Activated CD8-positive, alpha-beta T cell treated with anti-CD3 and anti-CD28 coated beads, Interleukin-2, amount 10 ng/mL, durations not matched to agents 7 days and 5 days (primary cell): ENCODE data around the gene AP3B2. TPM values are rescaled to one million over a fixed set of nuclear protein-coding genes. Genes with fewer than 3 reads are reported as not detected.
A peak's percentile ranks its signal among the peaks of the same experiment; 100 is the strongest.

ENCODE experiments used
- ATAC-seq: fragments of 150-1000 bp; cut with Tn5 transposase; one replicate; pipeline ENCODE4 v1.10.0; 2021; ENCODE audit warnings: moderate library complexity
- CTCF ChIA-PET: fragments of 350-600 bp; sonication (Branson Sonifier 250); formaldehyde crosslinking; loops from one replicate; lab custom pipeline; 2021; ENCODE audit warnings: antibody characterized with exemption; lab: Charles Lee
- POLR2A ChIA-PET: fragments of 350-600 bp; sonication (Branson Sonifier 250); formaldehyde crosslinking; loops from one replicate; lab custom pipeline; 2021; ENCODE audit warnings: antibody characterized with exemption; lab: Charles Lee
- DNase-seq: peaks from one replicate; pipeline ENCODE4 v3.0.0-alpha.2; 2020
- H3K27ac Mint-ChIP-seq: one replicate; pipeline ENCODE4 v1.8.0; 2021; ENCODE audit warnings: mild to moderate bottlenecking, mixed read lengths
- H3K27me3 Mint-ChIP-seq: one replicate; pipeline ENCODE4 v1.8.0; 2021; ENCODE audit warnings: low read depth, mixed read lengths
- H3K36me3 Mint-ChIP-seq: one replicate; pipeline ENCODE4 v1.8.0; 2021; ENCODE audit warnings: low read depth, mixed read lengths
- H3K4me1 Mint-ChIP-seq: one replicate; pipeline ENCODE4 v1.8.0; 2021; ENCODE audit warnings: low read depth, mixed read lengths
- H3K4me3 Mint-ChIP-seq: one replicate; pipeline ENCODE4 v1.8.0; 2021; ENCODE audit warnings: mild to moderate bottlenecking, mixed read lengths
- H3K9me3 Mint-ChIP-seq: one replicate; pipeline ENCODE4 v1.8.0; 2022; ENCODE audit warnings: mixed read lengths; ENCODE audit not compliant: insufficient read depth
- total RNA-seq, 2 experiments: library from RNA; stranded (reverse); gene quantifications; one replicate each; pipeline ENCODE4 v1.2.3, GENCODE V29; 2021

Gene AP3B2
- total RNA-seq = not detected

GRCh38 chr15:82709421-82710207, at the start of gene AP3B2:
AP3B2 (minus strand) TSS chr15:82709875; CDS start chr15:82709706, 169 bp downstream.
- ATAC-seq (peak; percentile 95), DNase-seq (peak; percentile 80)
- Mint-ChIP-seq H3K9me3 (no peaks in the 10 kb centered on the region), H3K27me3 (peaks cover 2% of the 10 kb centered on the region), H3K36me3 (no peaks in the 10 kb centered on the region), H3K27ac (no peak within 1 kb of the TSS), H3K4me1 (no peaks in the 10 kb centered on the region), H3K4me3 (peak within 1 kb of the TSS; percentile 56)
- CTCF ChIA-PET = no interaction called here
- POLR2A ChIA-PET = interaction anchor here (0.6 to 1.2 kb wide), 3 partner anchors 40 to 276 kb away, joined by 3 read pairs; partner anchors contain the start of genes RAMAC and RPS17

- Mint-ChIP-seq H3K9me3 (no peaks in the 10 kb centered on the region), H3K4me1 (peaks cover 38% of the 10 kb centered on the region), H3K36me3 (peaks cover 40% of the 10 kb centered on the region), H3K27ac (peak overlapping the region; percentile 96), H3K4me3 (peak overlapping the region; percentile 96), H3K27me3 (no peaks in the 10 kb centered on the region)
- POLR2A ChIA-PET = interaction anchor here (0.7 to 2.8 kb wide), 8 partner anchors 17 to 260 kb away, joined by 3 to 44 read pairs (median 4); partner anchors contain the start of genes C15orf40, RPS17 and WHAMM
- CTCF ChIA-PET = interaction anchor here (0.6 to 2.3 kb wide), 9 partner anchors 17 to 260 kb away, joined by 3 to 18 read pairs (median 7); partner anchors contain the start of genes C15orf40, RPS17 and WHAMM
- ATAC-seq (no peak), DNase-seq (no peak)
These were observed 41.6 kb upstream of the AP3B2 start for GRCh38 chr15:82751308-82751707.

DNA sequence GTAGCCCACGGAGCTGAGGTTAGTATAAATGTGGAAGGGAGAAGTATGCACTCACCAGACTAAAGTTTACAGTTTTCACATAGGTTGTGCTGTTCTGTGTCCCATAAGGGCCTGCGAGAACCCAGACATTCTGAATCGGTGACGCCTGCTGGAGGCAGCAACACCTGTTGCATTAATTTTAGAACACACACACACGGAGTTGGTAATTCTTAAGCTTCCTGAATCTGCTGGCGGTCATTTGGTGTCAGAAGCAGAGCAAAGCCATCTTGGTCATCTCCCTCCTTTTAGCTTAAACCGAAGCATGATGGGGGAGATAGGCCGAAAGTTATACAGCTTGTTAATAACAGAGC, 41.1 kb upstream of the AP3B2 start:
- Mint-ChIP-seq H3K27ac (peak overlapping the region; percentile 96), H3K9me3 (no peaks in the 10 kb centered on the region), H3K4me1 (peaks cover 36% of the 10 kb centered on the region), H3K4me3 (peak overlapping the region; percentile 96), H3K36me3 (peaks cover 35% of the 10 kb centered on the region), H3K27me3 (no peaks in the 10 kb centered on the region)
- ChIA-PET POLR2A (interaction anchor here (0.7 to 2.8 kb wide), 10 partner anchors 18 to 260 kb away, joined by 3 to 44 read pairs (median 3); partner anchors contain the start of genes C15orf40, CPEB1, RPS17 and WHAMM), CTCF (interaction anchor here (0.6 to 2.3 kb wide), 11 partner anchors 10 to 261 kb away, joined by 3 to 18 read pairs (median 6); partner anchors contain the start of genes C15orf40, RPS17 and WHAMM)
- ATAC-seq (peak; percentile 48), DNase-seq (peak; percentile 46)

GRCh38 chr15:82749951-82750830, 40.5 kb upstream of the AP3B2 start:
- POLR2A ChIA-PET = interaction anchor here (0.6 to 2.8 kb wide), 14 partner anchors 8 to 261 kb away, joined by 3 to 44 read pairs (median 3); partner anchors contain the start of genes AP3B2, C15orf40, CPEB1 and RAMAC
- Mint-ChIP-seq H3K27me3 (no peaks in the 10 kb centered on the region), H3K4me1 (peaks cover 34% of the 10 kb centered on the region), H3K36me3 (peaks cover 30% of the 10 kb centered on the region), H3K9me3 (no peaks in the 10 kb centered on the region), H3K4me3 (peak overlapping the region; percentile 96), H3K27ac (peak overlapping the region; percentile 96)
- DNase-seq = peak; percentile 90
- CTCF ChIA-PET = interaction anchor here (0.8 to 2.3 kb wide), 12 partner anchors 9 to 261 kb away, joined by 3 to 18 read pairs (median 6); partner anchors contain the start of genes C15orf40, RPS17 and WHAMM
- ATAC-seq = peak; percentile 97

DNA sequence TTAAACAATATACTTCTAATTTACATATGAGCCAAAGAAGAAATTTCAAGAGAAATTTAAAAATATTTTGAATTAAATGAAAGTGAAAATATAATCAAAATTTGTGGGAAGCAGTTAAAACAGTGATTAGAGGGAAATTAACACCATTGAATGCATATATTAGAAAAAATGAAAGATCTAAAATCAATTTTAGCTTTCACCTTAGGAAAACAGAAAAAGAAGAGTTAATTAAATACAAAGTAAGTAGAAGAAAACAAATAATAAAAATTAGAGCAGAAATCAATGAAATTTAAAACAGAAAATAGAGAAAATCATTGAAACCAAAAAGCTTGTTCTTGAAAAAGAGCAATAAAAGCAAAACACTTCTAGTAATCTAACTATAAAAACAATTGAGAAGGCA, 38.6 kb upstream of the AP3B2 start:
- Mint-ChIP-seq H3K27me3 (no peaks in the 10 kb centered on the region), H3K36me3 (peaks cover 20% of the 10 kb centered on the region), H3K4me1 (peaks cover 29% of the 10 kb centered on the region), H3K9me3 (no peaks in the 10 kb centered on the region), H3K27ac (no peak overlapping the region), H3K4me3 (no peak overlapping the region)
- no peak for ATAC-seq
- no peak for DNase-seq
- POLR2A ChIA-PET = interaction anchor here (1.2 kb wide), 1 partner anchor 208 kb away, joined by 4 read pairs; the partner anchor contains the start of gene RPS17
- CTCF ChIA-PET = no interaction called here

DNA sequence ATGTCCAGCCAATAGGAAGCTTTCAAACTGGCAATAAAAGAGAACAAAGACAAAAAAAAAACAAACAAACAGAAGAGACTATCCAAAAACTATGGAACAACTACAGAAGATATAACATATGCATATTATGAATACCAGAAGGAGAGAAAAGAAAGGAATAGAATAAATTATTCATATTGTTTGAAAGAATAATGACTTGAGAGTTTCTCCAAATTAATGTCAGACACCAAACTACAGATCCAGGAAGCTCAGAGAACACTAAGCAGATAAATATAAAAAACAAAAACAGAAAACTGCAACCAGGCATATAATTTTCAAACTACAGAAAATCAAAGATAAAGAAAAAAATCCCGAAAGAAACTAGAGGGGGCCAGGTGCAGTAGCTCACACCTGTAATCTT, 34.1 kb upstream of the AP3B2 start:
- Mint-ChIP-seq H3K4me1 (peaks cover 5% of the 10 kb centered on the region), H3K27me3 (no peaks in the 10 kb centered on the region), H3K4me3 (no peak overlapping the region), H3K27ac (no peak overlapping the region), H3K36me3 (no peaks in the 10 kb centered on the region), H3K9me3 (no peaks in the 10 kb centered on the region)
- DNase-seq = no peak
- CTCF ChIA-PET = no interaction called here
- POLR2A ChIA-PET = no interaction called here
- ATAC-seq = no peak

DNA sequence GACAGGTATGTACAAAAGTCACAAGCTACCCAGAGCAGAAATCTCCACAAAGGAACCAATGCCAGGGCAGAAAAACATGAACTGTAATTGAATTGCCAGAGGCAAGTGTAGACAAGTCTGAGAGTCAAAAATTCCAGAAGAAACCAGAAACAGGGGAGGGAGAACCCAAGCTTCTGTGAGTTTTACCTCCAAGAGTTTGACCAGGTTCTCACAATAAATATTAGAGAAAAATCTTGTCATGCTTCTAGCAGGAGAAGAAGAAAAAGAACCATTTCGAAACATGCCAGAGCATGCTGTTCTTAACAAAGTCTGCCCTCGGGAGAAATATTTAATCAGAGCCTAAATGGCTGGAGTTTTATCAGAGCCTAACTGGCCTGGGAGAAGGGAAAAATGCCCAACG, 32.5 kb upstream of the AP3B2 start:
- Mint-ChIP-seq H3K27ac (no peak overlapping the region), H3K4me1 (no peaks in the 10 kb centered on the region), H3K27me3 (no peaks in the 10 kb centered on the region), H3K36me3 (peaks cover 3% of the 10 kb centered on the region), H3K9me3 (no peaks in the 10 kb centered on the region), H3K4me3 (no peak overlapping the region)
- ATAC-seq (no peak), DNase-seq (no peak)
- CTCF ChIA-PET = no interaction called here
- POLR2A ChIA-PET = interaction anchor here (1.2 kb wide), 1 partner anchor 8 kb away, joined by 3 read pairs; no protein-coding TSS in a partner anchor

DNA sequence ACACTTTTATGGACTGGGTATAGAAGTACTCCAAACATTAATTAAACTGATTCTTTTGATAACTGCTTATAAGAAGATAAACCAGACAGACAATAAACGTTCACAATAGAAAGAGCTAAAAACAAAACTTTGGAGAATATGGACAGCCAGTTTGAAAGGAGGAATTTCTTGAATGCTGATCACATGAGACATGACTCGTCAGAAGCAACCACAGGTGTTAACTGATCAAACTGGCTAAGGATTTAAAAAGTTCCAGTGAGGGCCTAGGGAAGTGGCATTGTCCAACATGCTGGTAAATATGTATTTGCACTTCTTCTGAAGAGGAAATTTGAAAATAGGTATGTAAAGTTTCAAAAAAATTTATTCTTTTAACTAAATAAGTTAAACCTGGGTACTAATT, 29.4 kb upstream of the AP3B2 start:
- Mint-ChIP-seq H3K4me3 (no peak overlapping the region), H3K27me3 (no peaks in the 10 kb centered on the region), H3K4me1 (no peaks in the 10 kb centered on the region), H3K36me3 (peaks cover 10% of the 10 kb centered on the region), H3K9me3 (no peaks in the 10 kb centered on the region), H3K27ac (no peak overlapping the region)
- ChIA-PET CTCF (no interaction called here), POLR2A (no interaction called here)
- ATAC-seq = no peak
- DNase-seq = no peak

- ChIA-PET POLR2A (no interaction called here), CTCF (no interaction called here)
- Mint-ChIP-seq H3K27me3 (no peaks in the 10 kb centered on the region), H3K27ac (no peak overlapping the region), H3K4me1 (no peaks in the 10 kb centered on the region), H3K4me3 (no peak overlapping the region), H3K36me3 (peaks cover 14% of the 10 kb centered on the region), H3K9me3 (no peaks in the 10 kb centered on the region)
- DNase-seq (no peak), ATAC-seq (no peak)
These were observed 28.3 kb upstream of the AP3B2 start for GRCh38 chr15:82737975-82738374.

- ChIA-PET POLR2A (no interaction called here), CTCF (no interaction called here)
- H3K36me3 Mint-ChIP-seq = peaks cover 15% of the 10 kb centered on the region
- H3K27me3 Mint-ChIP-seq = no peaks in the 10 kb centered on the region
- H3K4me3 Mint-ChIP-seq = no peak overlapping the region
- H3K4me1 Mint-ChIP-seq = no peaks in the 10 kb centered on the region
- no peaks in the 10 kb centered on the region for H3K9me3 Mint-ChIP-seq
- no peak for ATAC-seq
- DNase-seq = no peak
- H3K27ac Mint-ChIP-seq = no peak overlapping the region
These were observed 21.9 kb upstream of the AP3B2 start for GRCh38 chr15:82731527-82731926.

GRCh38 chr15:82730022-82730530, 20.4 kb upstream of the AP3B2 start:
- POLR2A ChIA-PET = interaction anchor here (0.5 kb wide), 1 partner anchor 23 kb away, joined by 4 read pairs; no protein-coding TSS in a partner anchor
- ATAC-seq = no peak

More at GRCh38 chr15:82730022-82730530, 20.4 kb upstream of the AP3B2 start:
- no peak for DNase-seq
- peaks cover 10% of the 10 kb centered on the region for H3K36me3 Mint-ChIP-seq
- H3K27ac Mint-ChIP-seq = no peak overlapping the region
- H3K9me3 Mint-ChIP-seq = no peaks in the 10 kb centered on the region
- CTCF ChIA-PET = interaction anchor here (0.6 kb wide), 1 partner anchor 92 kb away, joined by 3 read pairs; no protein-coding TSS in a partner anchor
- H3K4me1 Mint-ChIP-seq = no peaks in the 10 kb centered on the region
- H3K27me3 Mint-ChIP-seq = no peaks in the 10 kb centered on the region
- H3K4me3 Mint-ChIP-seq = no peak overlapping the region
